Panc1 (cell line): ENCODE data around the gene PRKCD. TPM values are rescaled to one million over a fixed set of nuclear protein-coding genes. Genes with fewer than 3 reads are reported as not detected.

Experiments
- ATAC-seq: fragments of 200-7000 bp; cut with Tn5 transposase; 2 replicates; pipeline ENCODE4 v1.9.1; 2020; ENCODE audit warnings: mild to moderate bottlenecking, moderate library complexity
- BruUV-seq: library from RNA; stranded (reverse); fragments of 400-500 nt; replicated peaks from 2 replicates; lab custom pipeline; 2021; lab: Mats Ljungman, UMichigan
- CTCF ChIA-PET: fragments of 300-600 bp; sonication (Branson Sonifier 250); formaldehyde crosslinking; loops from one replicate; lab custom pipeline; 2022; ENCODE audit warnings: antibody characterized with exemption; lab: Charles Lee
- POLR2A ChIA-PET: fragments of 300-600 bp; sonication (Branson Sonifier 250); formaldehyde crosslinking; loops from one replicate; lab custom pipeline; 2022; ENCODE audit warnings: antibody characterized with exemption; lab: Charles Lee
- DNase-seq: peaks from one replicate; pipeline ENCODE4 v3.0.0-alpha.2; 2010; ENCODE audit warnings: low read depth, low spot score
- H3K27ac ChIP-seq: 2 replicates; pipeline ENCODE4 v1.5.1; 2011; ENCODE audit warnings: mild to moderate bottlenecking, low read length, inconsistent platforms
- H3K27me3 ChIP-seq: fragments of 200-500 bp; sonication (Bioruptor generic); 2 replicates; pipeline ENCODE4 v1.6.0; 2014; ENCODE audit warnings: low read length, inconsistent platforms; ENCODE audit not compliant: control insufficient read depth, insufficient read depth
- H3K36me3 ChIP-seq: fragments of 200-500 bp; sonication (Bioruptor generic); 2 replicates; pipeline ENCODE4 v1.5.1; 2014; ENCODE audit warnings: inconsistent platforms, mild to moderate bottlenecking, low read length, moderate library complexity; ENCODE audit not compliant: control insufficient read depth, insufficient read depth
- H3K4me1 ChIP-seq: 2 replicates; pipeline ENCODE4 v1.5.1; 2011; ENCODE audit warnings: inconsistent platforms, mild to moderate bottlenecking, low read length, moderate library complexity; ENCODE audit not compliant: control insufficient read depth, insufficient read depth
- H3K4me3 ChIP-seq, 2 experiments: 2 replicates each; pipeline ENCODE4 v1.5.1; 2011 to 2012; ENCODE audit warnings: low read depth in 2 of 2, low read length in 2 of 2, mild to moderate bottlenecking in 2 of 2, inconsistent platforms in 1 of 2, moderate library complexity in 1 of 2
- H3K9me3 ChIP-seq: fragments of 200-500 bp; sonication (Bioruptor generic); 2 replicates; pipeline ENCODE4 v1.5.1; 2014; ENCODE audit warnings: low read depth, mild to moderate bottlenecking, inconsistent platforms, low read length, moderate library complexity; ENCODE audit not compliant: control insufficient read depth, insufficient read depth
- POLR2AphosphoS5 ChIP-seq: IDR thresholded peaks from 2 replicates; pipeline ENCODE4 v1.6.1; 2012; ENCODE audit warnings: mild to moderate bottlenecking, low read depth, low read length, moderate library complexity
- SIN3A ChIP-seq: IDR thresholded peaks from 2 replicates; pipeline ENCODE4 v1.6.1; 2012; ENCODE audit warnings: low read depth, mild to moderate bottlenecking, low read length, moderate library complexity, borderline replicate concordance; ENCODE audit not compliant: insufficient read depth
- TCF7L2 ChIP-seq: IDR thresholded peaks from 2 replicates; pipeline ENCODE4 v1.6.1; 2011; ENCODE audit warnings: mild to moderate bottlenecking, low read depth, low read length, inconsistent platforms
- in situ Hi-C: cut with HindIII; loops from 2 replicates; pipeline ENCODE4 v1.10.0; 2016; ENCODE audit warnings: low sequenced_read_pairs, low pct_unique_long_range_greater_than_20kb
- intact Hi-C: fragments of 100-400 bp; cut with micrococcal nuclease; formaldehyde crosslinking; loops from one replicate; pipeline ENCODE4 v1.10.0; 2022; ENCODE audit not compliant: unreplicated experiment
- total RNA-seq: library from RNA; stranded (reverse); gene quantifications from one replicate; pipeline ENCODE4 v1.2.1, GENCODE V29; 2021; ENCODE audit not compliant: unreplicated experiment
- TF ChIP-seq, protein P1 (sequence below), 2 experiments: IDR thresholded peaks; 2 replicates each; pipeline ENCODE4 v1.6.1; 2011 to 2012; ENCODE audit warnings: low read depth in 2 of 2, control low read depth in 1 of 2, low read length in 1 of 2, mild to moderate bottlenecking in 1 of 2, moderate library complexity in 1 of 2; ENCODE audit not compliant: insufficient read depth in 1 of 2
- TF ChIP-seq, protein P2 (sequence below): fragments of 450-650 bp; IDR thresholded peaks from 2 replicates; pipeline ENCODE4 v1.5.1; 2017; ENCODE audit warnings: mild to moderate bottlenecking

Gene PRKCD
- total RNA-seq, 1 experiment from 2014 or later, result 14.0 TPM

DNA sequence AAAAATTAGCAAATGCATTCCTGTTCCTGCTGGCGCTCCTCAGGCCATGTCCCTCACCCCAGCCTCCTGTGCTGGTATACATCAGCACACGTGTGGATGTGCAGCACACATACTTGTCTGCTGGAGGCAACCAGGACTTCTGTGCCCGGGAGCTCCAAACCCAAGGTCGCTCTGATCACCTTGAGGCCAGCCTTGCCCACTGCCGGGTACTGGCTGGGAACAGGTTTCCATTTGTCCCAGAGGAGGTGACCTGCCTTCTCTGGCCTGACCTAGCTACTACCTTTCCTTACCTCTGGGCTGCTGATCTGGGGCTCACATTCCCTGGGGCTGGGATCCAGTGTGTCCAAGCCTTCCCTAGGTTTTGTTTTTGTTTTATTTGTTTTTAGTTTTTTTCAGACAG lies 12.1 kb downstream of the PRKCD start:
- TF ChIP-seq, protein P1, sequence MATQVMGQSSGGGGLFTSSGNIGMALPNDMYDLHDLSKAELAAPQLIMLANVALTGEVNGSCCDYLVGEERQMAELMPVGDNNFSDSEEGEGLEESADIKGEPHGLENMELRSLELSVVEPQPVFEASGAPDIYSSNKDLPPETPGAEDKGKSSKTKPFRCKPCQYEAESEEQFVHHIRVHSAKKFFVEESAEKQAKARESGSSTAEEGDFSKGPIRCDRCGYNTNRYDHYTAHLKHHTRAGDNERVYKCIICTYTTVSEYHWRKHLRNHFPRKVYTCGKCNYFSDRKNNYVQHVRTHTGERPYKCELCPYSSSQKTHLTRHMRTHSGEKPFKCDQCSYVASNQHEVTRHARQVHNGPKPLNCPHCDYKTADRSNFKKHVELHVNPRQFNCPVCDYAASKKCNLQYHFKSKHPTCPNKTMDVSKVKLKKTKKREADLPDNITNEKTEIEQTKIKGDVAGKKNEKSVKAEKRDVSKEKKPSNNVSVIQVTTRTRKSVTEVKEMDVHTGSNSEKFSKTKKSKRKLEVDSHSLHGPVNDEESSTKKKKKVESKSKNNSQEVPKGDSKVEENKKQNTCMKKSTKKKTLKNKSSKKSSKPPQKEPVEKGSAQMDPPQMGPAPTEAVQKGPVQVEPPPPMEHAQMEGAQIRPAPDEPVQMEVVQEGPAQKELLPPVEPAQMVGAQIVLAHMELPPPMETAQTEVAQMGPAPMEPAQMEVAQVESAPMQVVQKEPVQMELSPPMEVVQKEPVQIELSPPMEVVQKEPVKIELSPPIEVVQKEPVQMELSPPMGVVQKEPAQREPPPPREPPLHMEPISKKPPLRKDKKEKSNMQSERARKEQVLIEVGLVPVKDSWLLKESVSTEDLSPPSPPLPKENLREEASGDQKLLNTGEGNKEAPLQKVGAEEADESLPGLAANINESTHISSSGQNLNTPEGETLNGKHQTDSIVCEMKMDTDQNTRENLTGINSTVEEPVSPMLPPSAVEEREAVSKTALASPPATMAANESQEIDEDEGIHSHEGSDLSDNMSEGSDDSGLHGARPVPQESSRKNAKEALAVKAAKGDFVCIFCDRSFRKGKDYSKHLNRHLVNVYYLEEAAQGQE (IDR thresholded peaks at IDR 0.05; ENCODE audit: insufficient read depth in 1 of 2, low read depth in 2 of 2, low read length in 1 of 2), result no peak
- TF ChIP-seq SIN3A (no peak), TCF7L2 (no peak), POLR2AphosphoS5 (no peak)
- TF ChIP-seq, protein P2, sequence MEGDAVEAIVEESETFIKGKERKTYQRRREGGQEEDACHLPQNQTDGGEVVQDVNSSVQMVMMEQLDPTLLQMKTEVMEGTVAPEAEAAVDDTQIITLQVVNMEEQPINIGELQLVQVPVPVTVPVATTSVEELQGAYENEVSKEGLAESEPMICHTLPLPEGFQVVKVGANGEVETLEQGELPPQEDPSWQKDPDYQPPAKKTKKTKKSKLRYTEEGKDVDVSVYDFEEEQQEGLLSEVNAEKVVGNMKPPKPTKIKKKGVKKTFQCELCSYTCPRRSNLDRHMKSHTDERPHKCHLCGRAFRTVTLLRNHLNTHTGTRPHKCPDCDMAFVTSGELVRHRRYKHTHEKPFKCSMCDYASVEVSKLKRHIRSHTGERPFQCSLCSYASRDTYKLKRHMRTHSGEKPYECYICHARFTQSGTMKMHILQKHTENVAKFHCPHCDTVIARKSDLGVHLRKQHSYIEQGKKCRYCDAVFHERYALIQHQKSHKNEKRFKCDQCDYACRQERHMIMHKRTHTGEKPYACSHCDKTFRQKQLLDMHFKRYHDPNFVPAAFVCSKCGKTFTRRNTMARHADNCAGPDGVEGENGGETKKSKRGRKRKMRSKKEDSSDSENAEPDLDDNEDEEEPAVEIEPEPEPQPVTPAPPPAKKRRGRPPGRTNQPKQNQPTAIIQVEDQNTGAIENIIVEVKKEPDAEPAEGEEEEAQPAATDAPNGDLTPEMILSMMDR, result no peak
- ChIA-PET CTCF (no interaction called here), POLR2A (no interaction called here)
- no TSS peak for BruUV-seq
- intact Hi-C loops (no loop called here), in situ Hi-C loops (no loop called here)
- no peaks in the 10 kb centered on the region; the same call in 1 of the 2 replicates for H3K4me1 ChIP-seq
- no peaks in the 10 kb centered on the region for H3K27me3 ChIP-seq
- H3K9me3 ChIP-seq, result no peaks in the 10 kb centered on the region
- H3K27ac ChIP-seq, result no peak overlapping the region
- no peaks in the 10 kb centered on the region for H3K36me3 ChIP-seq
- no peak for DNase-seq
- ATAC-seq, result no peak
- H3K4me3 ChIP-seq, result no peak overlapping the region

DNA sequence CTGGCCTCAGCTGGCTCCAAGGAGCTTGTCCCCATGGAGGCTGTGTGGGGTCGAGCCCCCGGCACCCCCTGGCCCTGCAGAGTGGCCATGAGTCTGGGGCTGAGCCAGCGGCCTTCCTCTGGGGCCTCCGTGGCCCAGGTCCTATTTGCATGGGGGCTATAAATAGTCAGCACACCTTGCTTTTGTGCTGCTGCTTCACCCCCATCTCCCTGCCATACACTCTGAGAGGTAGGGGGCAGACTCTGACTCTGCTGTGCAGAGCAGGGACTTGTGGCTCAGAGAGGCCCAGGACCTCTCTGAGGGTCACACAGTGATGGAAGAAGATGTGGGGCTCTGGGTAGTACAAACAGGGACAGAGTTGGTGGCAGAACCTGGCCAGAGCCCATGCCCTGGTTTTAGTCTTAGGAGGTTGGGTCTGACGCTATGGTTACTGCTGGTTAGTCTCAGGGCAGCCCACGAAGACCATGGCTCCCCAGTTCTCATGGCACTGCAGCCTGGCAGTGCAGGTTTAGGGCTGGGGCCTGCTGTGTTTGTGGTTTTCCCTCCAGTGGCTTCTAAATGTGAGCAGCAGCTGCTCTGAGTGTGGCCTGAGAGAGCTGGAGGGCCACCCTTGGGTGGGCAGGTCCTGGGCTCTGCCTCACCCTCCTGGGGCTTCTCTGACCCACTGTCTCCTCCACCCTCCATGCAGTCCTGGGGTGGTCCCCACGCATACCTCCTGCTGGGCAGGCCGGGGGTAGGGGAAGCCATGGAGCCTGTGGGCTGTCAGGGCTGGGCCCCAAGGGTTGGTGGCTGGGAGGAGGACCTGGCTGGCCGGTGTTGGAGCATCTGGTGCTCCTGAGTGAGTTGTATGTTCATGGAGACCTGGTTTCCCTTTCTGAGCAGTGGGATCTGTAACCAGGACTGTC lies 13.6 kb downstream of the PRKCD start:
- Histone ChIP-seq H3K27ac (no peak overlapping the region), H3K4me1 (no peaks in the 10 kb centered on the region; the same call in 1 of the 2 replicates), H3K9me3 (no peaks in the 10 kb centered on the region), H3K27me3 (no peaks in the 10 kb centered on the region), H3K4me3 (no peak overlapping the region), H3K36me3 (no peaks in the 10 kb centered on the region)
- intact Hi-C loops, result no loop called here
- BruUV-seq, result no TSS peak
- in situ Hi-C loops, result no loop called here
- ATAC-seq (no peak), DNase-seq (no peak)
- POLR2A ChIA-PET, result no interaction called here
- TF ChIP-seq, protein P1 (IDR thresholded peaks at IDR 0.05; ENCODE audit: insufficient read depth in 1 of 2, low read depth in 2 of 2, low read length in 1 of 2), result no peak
- TF ChIP-seq, protein P2, result no peak
- TF ChIP-seq POLR2AphosphoS5 (no peak), SIN3A (no peak), TCF7L2 (no peak)
- CTCF ChIA-PET, result interaction anchor here (0.7 kb wide), 1 partner anchor 65 kb away, joined by 3 read pairs; no protein-coding TSS in a partner anchor
